C4-2B (cell line): ENCODE results near the gene IGLL5.

Experiments used
- ZFX ChIP-seq: fragments of 450-650 bp; IDR thresholded peaks from 2 replicates; pipeline ENCODE4 v1.6.1; 2017
- TF ChIP-seq, protein P1 (sequence below): fragments of 450-650 bp; conservative IDR thresholded peaks from 2 replicates; pipeline ENCODE4 v1.5.1; 2017; ENCODE audit warnings: mild to moderate bottlenecking

- TF ChIP-seq, protein P1, sequence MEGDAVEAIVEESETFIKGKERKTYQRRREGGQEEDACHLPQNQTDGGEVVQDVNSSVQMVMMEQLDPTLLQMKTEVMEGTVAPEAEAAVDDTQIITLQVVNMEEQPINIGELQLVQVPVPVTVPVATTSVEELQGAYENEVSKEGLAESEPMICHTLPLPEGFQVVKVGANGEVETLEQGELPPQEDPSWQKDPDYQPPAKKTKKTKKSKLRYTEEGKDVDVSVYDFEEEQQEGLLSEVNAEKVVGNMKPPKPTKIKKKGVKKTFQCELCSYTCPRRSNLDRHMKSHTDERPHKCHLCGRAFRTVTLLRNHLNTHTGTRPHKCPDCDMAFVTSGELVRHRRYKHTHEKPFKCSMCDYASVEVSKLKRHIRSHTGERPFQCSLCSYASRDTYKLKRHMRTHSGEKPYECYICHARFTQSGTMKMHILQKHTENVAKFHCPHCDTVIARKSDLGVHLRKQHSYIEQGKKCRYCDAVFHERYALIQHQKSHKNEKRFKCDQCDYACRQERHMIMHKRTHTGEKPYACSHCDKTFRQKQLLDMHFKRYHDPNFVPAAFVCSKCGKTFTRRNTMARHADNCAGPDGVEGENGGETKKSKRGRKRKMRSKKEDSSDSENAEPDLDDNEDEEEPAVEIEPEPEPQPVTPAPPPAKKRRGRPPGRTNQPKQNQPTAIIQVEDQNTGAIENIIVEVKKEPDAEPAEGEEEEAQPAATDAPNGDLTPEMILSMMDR = no peak
- no peak for TF ChIP-seq ZFX
Observed at GRCh38 chr22:22913989-22914388, 26.4 kb downstream of the IGLL5 start.
